Measurements from ENCODE around the gene ATP11B.

GRCh38 chr3:182796310-182796709 lies 3.0 kb downstream of the ATP11B start:
- TF ChIP-seq, protein P1, sequence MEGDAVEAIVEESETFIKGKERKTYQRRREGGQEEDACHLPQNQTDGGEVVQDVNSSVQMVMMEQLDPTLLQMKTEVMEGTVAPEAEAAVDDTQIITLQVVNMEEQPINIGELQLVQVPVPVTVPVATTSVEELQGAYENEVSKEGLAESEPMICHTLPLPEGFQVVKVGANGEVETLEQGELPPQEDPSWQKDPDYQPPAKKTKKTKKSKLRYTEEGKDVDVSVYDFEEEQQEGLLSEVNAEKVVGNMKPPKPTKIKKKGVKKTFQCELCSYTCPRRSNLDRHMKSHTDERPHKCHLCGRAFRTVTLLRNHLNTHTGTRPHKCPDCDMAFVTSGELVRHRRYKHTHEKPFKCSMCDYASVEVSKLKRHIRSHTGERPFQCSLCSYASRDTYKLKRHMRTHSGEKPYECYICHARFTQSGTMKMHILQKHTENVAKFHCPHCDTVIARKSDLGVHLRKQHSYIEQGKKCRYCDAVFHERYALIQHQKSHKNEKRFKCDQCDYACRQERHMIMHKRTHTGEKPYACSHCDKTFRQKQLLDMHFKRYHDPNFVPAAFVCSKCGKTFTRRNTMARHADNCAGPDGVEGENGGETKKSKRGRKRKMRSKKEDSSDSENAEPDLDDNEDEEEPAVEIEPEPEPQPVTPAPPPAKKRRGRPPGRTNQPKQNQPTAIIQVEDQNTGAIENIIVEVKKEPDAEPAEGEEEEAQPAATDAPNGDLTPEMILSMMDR (conservative IDR thresholded peaks at IDR 0.05; ENCODE audit: low read depth, low read length) = no peak
- TF ChIP-seq EZH2phosphoT487 (IDR thresholded peaks at IDR 0.05; ENCODE audit: borderline replicate concordance, low read length) = no peak
- TF ChIP-seq EZH2 (IDR thresholded peaks at IDR 0.05; ENCODE audit: low read length, unreplicated experiment) = no peak

Data from PC-3 (cell line).